Kidney (tissue), 14 donors: ENCODE results near the gene SERPINA6. TPM values are rescaled to one million over a fixed set of nuclear protein-coding genes. Genes with fewer than 3 reads are reported as not detected.

ENCODE experiments used
- DNase-seq, 5 donors: peaks; one replicate each; pipeline ENCODE4 v3.0.0-alpha.2; 2013 to 2020
- FAIRE-seq: peaks from 2 replicates; lab custom pipeline; 2012; peaks lifted over from hg19 to GRCh38; lab: Jason Lieb, UNC
- H3K27ac ChIP-seq, 2 donors: one replicate each; pipeline ENCODE4 v1.7.0; 2013; ENCODE audit warnings: low read depth in 2 of 2, low read length in 2 of 2, inconsistent platforms in 1 of 2
- H3K27me3 ChIP-seq: one replicate; pipeline ENCODE4 v1.7.1; 2013; ENCODE audit warnings: low read length, inconsistent platforms; ENCODE audit not compliant: control insufficient read depth, insufficient read depth
- H3K36me3 ChIP-seq, 3 donors: one replicate each; pipeline versions ENCODE4 v1.7.0 to v1.7.1; 2013; ENCODE audit warnings: low read length in 3 of 3, control low read depth in 1 of 3, inconsistent platforms in 1 of 3; ENCODE audit not compliant: insufficient read depth in 3 of 3, control insufficient read depth in 2 of 3
- H3K4me1 ChIP-seq, 3 donors: one replicate each; pipeline versions ENCODE4 v1.7.0 to v1.7.1; 2013; ENCODE audit warnings: low read length in 3 of 3, inconsistent platforms in 1 of 3, low read depth in 1 of 3; ENCODE audit not compliant: control insufficient read depth in 2 of 3, insufficient read depth in 2 of 3
- H3K4me3 ChIP-seq, 3 donors: one replicate each; pipeline versions ENCODE4 v1.7.0 to v1.8.1; 2013; ENCODE audit warnings: low read length in 3 of 3, control low read depth in 1 of 3, inconsistent platforms in 1 of 3
- H3K9ac ChIP-seq, 3 donors: one replicate each; pipeline versions ENCODE4 v1.7.0 to v1.7.1; 2013; ENCODE audit warnings: low read length in 3 of 3, control low read depth in 1 of 3, inconsistent platforms in 1 of 3
- H3K9me3 ChIP-seq, 3 donors: one replicate each; pipeline versions ENCODE4 v1.7.0 to v1.7.1; 2013; ENCODE audit warnings: low read length in 3 of 3, control low read depth in 1 of 3, inconsistent platforms in 1 of 3; ENCODE audit not compliant: control insufficient read depth in 2 of 3, insufficient read depth in 1 of 3
- CTCF ChIP-seq: IDR thresholded peaks from 3 replicates; pipeline ENCODE4 v1.5.1; 2012; ENCODE audit warnings: mild to moderate bottlenecking, moderate library complexity, borderline replicate concordance; ENCODE audit not compliant: insufficient read depth; ENCODE audit errors: extremely low read depth
- intact Hi-C: fragments of 100-400 bp; cut with DNase I; formaldehyde crosslinking; loops from one replicate; pipeline ENCODE4 v1.11.1; 2022
- polyA plus RNA-seq: library from polyadenylated mRNA; stranded (reverse); fragments of 350-450 nt; fragmentation: Illumina TruSeq; extraction: RNeasy Lipid Tissue Mini Kit (QIAGEN cat#74804); gene quantifications from one replicate; pipeline ENCODE4 v1.2.3, GENCODE V29; 2014; ENCODE audit warnings: low read depth, low replicate concordance; ENCODE audit not compliant: insufficient read depth
- total RNA-seq: library from RNA; stranded (reverse); fragmentation: NEBNext Ultra II Directional; extraction: Animal tissue kit (Norgen Biotek cat#: 25700); gene quantifications from one replicate; pipeline ENCODE4 v1.2.1, GENCODE V29; 2021
- donor health status: control.
- donor health status: control.
- donor health status: control.
- donor health status: control.
- donor health status: control.
- donor health status: DM: yes; HTN: yes; CAD: no.
- donor health status: Normal renal cell carcinoma (clear cell type).

The SERPINA6 gene
- total and polyA plus RNA-seq, 2 donors from 2014 or later: 1.7 to 12.9 TPM

- H3K9me3 ChIP-seq: no peaks in the 10 kb centered on the region
- H3K27me3 ChIP-seq: no peaks in the 10 kb centered on the region
- TF ChIP-seq CTCF: no peak
- H3K27ac ChIP-seq: no peak overlapping the region
- FAIRE-seq: no peak
- no peak overlapping the region for H3K4me3 ChIP-seq
- no peak overlapping the region for H3K9ac ChIP-seq
- no peaks in the 10 kb centered on the region for H3K36me3 ChIP-seq
- no peaks in the 10 kb centered on the region for H3K4me1 ChIP-seq
- DNase-seq: peak in 1 of 5 donors; percentile 6
- intact Hi-C loops: no loop called here
Measured at GRCh38 chr14:94368956-94369355, 45.8 kb upstream of the SERPINA6 start.

- Histone ChIP-seq H3K27me3 (no peaks in the 10 kb centered on the region), H3K9me3 (no peaks in the 10 kb centered on the region), H3K4me1 (no peaks in the 10 kb centered on the region), H3K9ac (no peak overlapping the region), H3K4me3 (no peak overlapping the region), H3K27ac (no peak overlapping the region), H3K36me3 (no peaks in the 10 kb centered on the region)
- intact Hi-C loops: no loop called here
- no peak for TF ChIP-seq CTCF
- DNase-seq (peak in 1 of 5 donors; percentile 22), FAIRE-seq (no peak)
Measured at GRCh38 chr14:94368243-94368590, 45.1 kb upstream of the SERPINA6 start.

GRCh38 chr14:94367347-94368242 is 44.5 kb upstream of the SERPINA6 start:
- Histone ChIP-seq H3K27ac (no peak overlapping the region), H3K4me1 (no peaks in the 10 kb centered on the region), H3K9ac (no peak overlapping the region), H3K4me3 (no peak overlapping the region), H3K27me3 (no peaks in the 10 kb centered on the region), H3K36me3 (no peaks in the 10 kb centered on the region), H3K9me3 (no peaks in the 10 kb centered on the region)
- intact Hi-C loops: no loop called here
- DNase-seq: peak in 1 of 5 donors; percentile 11
- no peak for TF ChIP-seq CTCF
- FAIRE-seq: no peak
